ENCODE data around the gene CYP2R1. TPM values are rescaled to one million over a fixed set of nuclear protein-coding genes. Genes with fewer than 3 reads are reported as not detected.
A peak's percentile ranks its signal among the peaks of the same experiment; 100 is the strongest.

Gene CYP2R1
- total RNA-seq, 1 donor from 2014 or later: 12.1 TPM

GRCh38 chr11:14907411-14908213 lies 15.6 kb upstream of the CYP2R1 start:
- no peak overlapping the region for H3K4me3 Mint-ChIP-seq
- no peaks in the 10 kb centered on the region for H3K36me3 Mint-ChIP-seq
- no peak overlapping the region for H3K27ac Mint-ChIP-seq

GRCh38 chr11:14906993-14907392 lies 15.0 kb upstream of the CYP2R1 start:
- H3K27ac Mint-ChIP-seq: no peak overlapping the region
- no peak for DNase-seq (ENCODE audit: extremely low spot score, unreplicated experiment)
- no peaks in the 10 kb centered on the region for H3K36me3 Mint-ChIP-seq
- no peaks in the 10 kb centered on the region for H3K9me3 Mint-ChIP-seq
- no peaks in the 10 kb centered on the region for H3K27me3 Mint-ChIP-seq
- H3K4me1 Mint-ChIP-seq (ENCODE audit: unreplicated experiment): peaks cover 3% of the 10 kb centered on the region
- no peak for TF ChIP-seq CTCF (conservative IDR thresholded peaks at IDR 0.05)
- no peak overlapping the region for H3K4me3 Mint-ChIP-seq

More at GRCh38 chr11:14907411-14908213, 15.6 kb upstream of the CYP2R1 start:
- no peaks in the 10 kb centered on the region for H3K27me3 Mint-ChIP-seq
- DNase-seq (ENCODE audit: extremely low spot score, unreplicated experiment): peak; percentile 80
- peaks cover 3% of the 10 kb centered on the region for H3K4me1 Mint-ChIP-seq (ENCODE audit: unreplicated experiment)
- H3K9me3 Mint-ChIP-seq: no peaks in the 10 kb centered on the region
- TF ChIP-seq CTCF (conservative IDR thresholded peaks at IDR 0.05): peak; percentile 80

GRCh38 chr11:14906578-14906977 lies 14.5 kb upstream of the CYP2R1 start:
- no peak for DNase-seq (ENCODE audit: extremely low spot score, unreplicated experiment)
- Mint-ChIP-seq H3K4me1 (ENCODE audit: unreplicated experiment) (peaks cover 3% of the 10 kb centered on the region), H3K36me3 (no peaks in the 10 kb centered on the region), H3K9me3 (no peaks in the 10 kb centered on the region), H3K27me3 (no peaks in the 10 kb centered on the region), H3K27ac (no peak overlapping the region), H3K4me3 (no peak overlapping the region)
- TF ChIP-seq CTCF (conservative IDR thresholded peaks at IDR 0.05): no peak

DNA sequence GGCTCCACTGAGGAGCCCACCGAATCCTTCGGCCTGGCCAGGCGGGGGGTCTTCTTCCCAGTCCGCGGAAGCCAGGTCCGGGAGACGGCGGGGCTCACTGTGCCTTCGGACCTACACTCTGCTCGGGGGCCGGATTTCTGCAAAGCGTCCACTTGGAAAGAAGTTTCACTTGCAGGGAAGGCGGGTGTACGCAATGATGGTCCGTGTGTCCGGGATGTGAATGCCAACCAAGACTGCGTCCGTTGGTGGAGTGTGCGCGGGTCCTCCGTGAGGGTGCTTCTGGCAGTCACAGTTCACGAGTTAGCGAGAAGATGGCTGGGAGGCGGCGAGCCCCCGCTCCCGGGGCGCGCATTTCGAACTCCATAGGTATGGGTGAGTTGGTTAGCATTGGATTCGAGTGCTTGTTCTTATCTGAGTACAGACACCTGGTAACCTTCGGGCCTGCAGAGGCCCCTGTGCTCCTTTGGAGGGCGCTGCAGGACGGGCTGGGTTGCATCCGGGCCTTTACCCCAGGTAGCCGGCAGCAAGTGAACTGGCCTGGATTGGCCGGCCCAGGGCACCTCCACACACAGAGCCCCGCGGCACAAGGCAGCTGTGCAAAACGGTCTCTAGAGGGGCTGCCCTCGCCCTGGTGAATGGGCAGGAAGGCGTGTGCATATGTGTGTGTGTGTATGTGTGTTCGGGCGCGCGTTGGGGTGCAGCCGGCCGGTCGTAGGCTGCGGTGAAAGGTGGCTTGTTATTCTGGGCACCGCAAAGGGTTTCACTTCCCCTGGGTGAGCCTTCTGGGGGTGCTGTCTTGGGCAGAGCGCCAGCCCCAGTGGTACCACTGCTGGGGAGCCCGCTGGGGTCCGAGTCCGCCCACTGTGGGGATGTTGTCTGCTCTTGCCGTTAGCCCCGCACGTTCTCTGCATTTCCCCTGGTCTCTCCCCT lies 13.3 kb upstream of the CYP2R1 start:
- H3K9me3 Mint-ChIP-seq: no peaks in the 10 kb centered on the region
- no peaks in the 10 kb centered on the region for H3K27me3 Mint-ChIP-seq
- H3K36me3 Mint-ChIP-seq: no peaks in the 10 kb centered on the region
- H3K4me1 Mint-ChIP-seq (ENCODE audit: unreplicated experiment): peaks cover 3% of the 10 kb centered on the region
- TF ChIP-seq CTCF (conservative IDR thresholded peaks at IDR 0.05): peak; percentile 1
- H3K27ac Mint-ChIP-seq: no peak overlapping the region
- DNase-seq (ENCODE audit: extremely low spot score, unreplicated experiment): no peak
- H3K4me3 Mint-ChIP-seq: no peak overlapping the region

GRCh38 chr11:14904745-14905103 lies 12.7 kb upstream of the CYP2R1 start:
- no peaks in the 10 kb centered on the region for H3K9me3 Mint-ChIP-seq
- no peak for DNase-seq (ENCODE audit: extremely low spot score, unreplicated experiment)
- H3K36me3 Mint-ChIP-seq: no peaks in the 10 kb centered on the region
- peak; percentile 62 for TF ChIP-seq CTCF (conservative IDR thresholded peaks at IDR 0.05)
- no peaks in the 10 kb centered on the region for H3K27me3 Mint-ChIP-seq
- H3K27ac Mint-ChIP-seq: no peak overlapping the region
- no peak overlapping the region for H3K4me3 Mint-ChIP-seq
- peaks cover 3% of the 10 kb centered on the region for H3K4me1 Mint-ChIP-seq (ENCODE audit: unreplicated experiment)

All from type B pancreatic cell (in vitro differentiated cells).